Lower lobe of right lung (tissue), 2 donors: ENCODE measurements around the gene CCDC92. TPM values are rescaled to one million over a fixed set of nuclear protein-coding genes. Genes with fewer than 3 reads are reported as not detected.

Experiments
- ATAC-seq, 2 donors: fragments of 200-7000 bp; cut with Tn5 transposase; one replicate each; pipeline ENCODE4 v1.9.1; 2020 to 2022; ENCODE audit warnings: mild to moderate bottlenecking in 2 of 2, moderate library complexity in 2 of 2
- DNase-seq: peaks from one replicate; pipeline ENCODE4 v3.0.0-alpha.2; 2020
- H3K27ac ChIP-seq: fragments of 200-600 bp; one replicate; pipeline ENCODE4 v1.8.0; 2022
- H3K27me3 ChIP-seq: fragments of 200-600 bp; one replicate; pipeline ENCODE4 v1.8.0; 2022; ENCODE audit warnings: low read depth
- H3K36me3 ChIP-seq: fragments of 200-600 bp; one replicate; pipeline ENCODE4 v1.8.0; 2022; ENCODE audit warnings: mild to moderate bottlenecking
- H3K4me1 ChIP-seq: fragments of 200-600 bp; one replicate; pipeline ENCODE4 v1.8.0; 2022
- H3K4me3 ChIP-seq: fragments of 200-600 bp; one replicate; pipeline ENCODE4 v1.8.0; 2022; ENCODE audit warnings: mild to moderate bottlenecking
- H3K9me3 ChIP-seq: fragments of 200-600 bp; one replicate; pipeline ENCODE4 v1.8.0; 2022
- CTCF ChIP-seq: fragments of 200-600 bp; IDR thresholded peaks from one replicate; pipeline ENCODE4 v1.8.0; 2022; ENCODE audit warnings: antibody characterized with exemption, mild to moderate bottlenecking
- intact Hi-C: fragments of 100-400 bp; cut with DNase I; formaldehyde crosslinking; loops from one replicate; pipeline ENCODE4 v1.11.0; 2022
- total RNA-seq: library from RNA; stranded (reverse); fragmentation: NEBNext Ultra II Directional; extraction: Animal tissue kit (Norgen Biotek cat#: 25700); gene quantifications from one replicate; pipeline ENCODE4 v1.2.1, GENCODE V29; 2021
- donor health status: DM: no; HTN: yes; CAD: no; lungs with severe emphysema.

The CCDC92 gene
- total RNA-seq, 1 donor from 2014 or later = 47.6 TPM

GRCh38 chr12:123903301-123904065 lies 69.1 kb downstream of the CCDC92 start:
- Histone ChIP-seq H3K9me3 (no peaks in the 10 kb centered on the region), H3K27me3 (peaks cover 4% of the 10 kb centered on the region), H3K27ac (no peak overlapping the region), H3K36me3 (no peaks in the 10 kb centered on the region), H3K4me3 (no peak overlapping the region), H3K4me1 (no peaks in the 10 kb centered on the region)
- DNase-seq (no peak), ATAC-seq (no peak)
- TF ChIP-seq CTCF = no peak
- intact Hi-C loops = loop anchor here (10.0 kb wide), 1 partner anchor 81 kb away; no protein-coding TSS in a partner anchor

- no peak for DNase-seq
- intact Hi-C loops = loop anchor here (10.0 kb wide), 1 partner anchor 82 kb away; no protein-coding TSS in a partner anchor
- ATAC-seq = no peak
- no peak overlapping the region for H3K27ac ChIP-seq
- H3K9me3 ChIP-seq = no peaks in the 10 kb centered on the region
- TF ChIP-seq CTCF = no peak
- no peaks in the 10 kb centered on the region for H3K4me1 ChIP-seq
- H3K27me3 ChIP-seq = peaks cover 4% of the 10 kb centered on the region
- no peaks in the 10 kb centered on the region for H3K36me3 ChIP-seq
- no peak overlapping the region for H3K4me3 ChIP-seq
Measured at GRCh38 chr12:123902821-123903220, 69.8 kb downstream of the CCDC92 start.

- ATAC-seq (no peak), DNase-seq (no peak)
- H3K9me3 ChIP-seq = no peaks in the 10 kb centered on the region
- H3K27ac ChIP-seq = no peak overlapping the region
- no peaks in the 10 kb centered on the region for H3K36me3 ChIP-seq
- H3K4me3 ChIP-seq = no peak overlapping the region
- no peaks in the 10 kb centered on the region for H3K4me1 ChIP-seq
- TF ChIP-seq CTCF = no peak
- intact Hi-C loops = loop anchor here (10.0 kb wide), 1 partner anchor 84 kb away; no protein-coding TSS in a partner anchor
- peaks cover 4% of the 10 kb centered on the region for H3K27me3 ChIP-seq
Measured at GRCh38 chr12:123900871-123901376, 71.7 kb downstream of the CCDC92 start.

DNA sequence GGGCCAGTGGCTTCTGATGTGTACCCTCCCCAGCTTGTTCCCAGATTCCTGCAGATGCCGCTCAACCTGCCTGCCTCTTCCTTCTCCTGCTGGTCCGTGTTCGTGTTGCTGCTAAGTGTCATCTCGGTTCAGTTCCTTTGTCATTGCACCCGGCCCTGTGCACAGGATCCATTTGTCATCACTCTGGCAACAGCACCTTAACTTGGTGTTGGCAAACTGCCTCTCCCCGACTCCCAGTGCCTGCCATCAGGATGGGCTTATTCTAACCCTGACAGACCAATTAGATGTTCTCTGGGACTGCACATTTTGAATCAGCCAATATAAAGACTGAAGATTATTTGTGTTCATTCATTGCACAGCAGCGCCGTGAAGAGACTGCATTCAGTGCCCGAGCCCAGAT lies 73.3 kb downstream of the CCDC92 start:
- no peak overlapping the region for H3K4me3 ChIP-seq
- no peaks in the 10 kb centered on the region for H3K36me3 ChIP-seq
- H3K4me1 ChIP-seq = no peaks in the 10 kb centered on the region
- H3K27me3 ChIP-seq = peaks cover 4% of the 10 kb centered on the region
- intact Hi-C loops = no loop called here
- DNase-seq (no peak), ATAC-seq (no peak)
- H3K9me3 ChIP-seq = no peaks in the 10 kb centered on the region
- no peak overlapping the region for H3K27ac ChIP-seq
- TF ChIP-seq CTCF = no peak

DNA sequence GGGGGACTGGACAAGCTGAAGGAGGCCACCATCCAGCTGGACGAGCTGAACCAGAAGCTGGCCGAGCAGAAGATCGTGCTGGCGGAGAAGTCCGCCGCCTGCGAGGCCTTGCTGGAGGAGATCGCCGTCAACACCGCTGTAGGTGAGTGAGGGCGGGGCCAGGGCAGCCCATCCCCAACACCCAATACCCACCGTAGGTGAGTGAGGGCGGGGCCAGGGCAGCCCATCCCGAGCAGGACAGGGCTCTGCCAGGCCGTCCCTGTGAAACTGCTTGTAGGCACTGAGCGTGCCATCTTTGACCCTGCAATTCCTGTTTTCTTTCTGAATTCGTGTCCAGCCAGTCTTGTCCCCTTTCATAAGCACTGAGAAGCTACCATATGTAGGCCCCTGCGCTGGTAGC lies 74.0 kb downstream of the CCDC92 start:
- no peaks in the 10 kb centered on the region for H3K9me3 ChIP-seq
- ATAC-seq (no peak), DNase-seq (no peak)
- H3K4me3 ChIP-seq = no peak overlapping the region
- peaks cover 4% of the 10 kb centered on the region for H3K27me3 ChIP-seq
- H3K27ac ChIP-seq = no peak overlapping the region
- H3K4me1 ChIP-seq = no peaks in the 10 kb centered on the region
- intact Hi-C loops = no loop called here
- TF ChIP-seq CTCF = no peak
- no peaks in the 10 kb centered on the region for H3K36me3 ChIP-seq
